Gastroesophageal sphincter (tissue), 3 donors: ENCODE data around the gene SSC5D.

Source experiments
- CTCF ChIP-seq, 4 experiments: fragments of 200-600 bp in 2 of 4; fragments of 450-650 bp in 2 of 4; sonication (generic) in 1 of 4; IDR thresholded peaks; one replicate each; pipeline ENCODE4 v1.5.1; 2017 to 2019; ENCODE audit warnings: antibody characterized with exemption in 4 of 4, mild to moderate bottlenecking in 2 of 4, moderate library complexity in 2 of 4
- POLR2A ChIP-seq, 2 donors: fragments of 450-650 bp; IDR thresholded peaks; one replicate each; pipeline ENCODE4 v1.6.1; 2017; ENCODE audit warnings: antibody characterized with exemption in 2 of 2, mild to moderate bottlenecking in 2 of 2, moderate library complexity in 1 of 2
- POLR2AphosphoS5 ChIP-seq: sonication (generic); formaldehyde crosslinking; IDR thresholded peaks from one replicate; pipeline ENCODE4 v1.6.1; 2017; ENCODE audit warnings: antibody characterized with exemption

GRCh38 chr19:55495646-55496349 is 7.6 kb downstream of the SSC5D start:
- TF ChIP-seq CTCF (IDR thresholded peaks at IDR 0.05) (no peak), POLR2A (IDR thresholded peaks at IDR 0.05) (no peak), POLR2AphosphoS5 (no peak)
